Measurements from ENCODE around the gene ASAP2.

- TF ChIP-seq CTCF (IDR thresholded peaks at IDR 0.05), result no peak
- no peak for TF ChIP-seq POLR2AphosphoS5 (IDR thresholded peaks at IDR 0.05)
Measured at GRCh38 chr2:9336241-9336575, 129.6 kb downstream of the ASAP2 start.
